Osteocyte (in vitro differentiated cells): ENCODE results near the gene CACNA2D1. TPM values are rescaled to one million over a fixed set of nuclear protein-coding genes. Genes with fewer than 3 reads are reported as not detected.

Experiments
- DNase-seq: peaks from one replicate; pipeline ENCODE4 v3.0.0; 2021; ENCODE audit warnings: mixed read lengths; ENCODE audit not compliant: unreplicated experiment; ENCODE audit errors: extremely low spot score
- H3K27ac Mint-ChIP-seq: one replicate; pipeline ENCODE4 v1.8.0; 2021; ENCODE audit warnings: mild to moderate bottlenecking, mixed read lengths; ENCODE audit not compliant: unreplicated experiment
- H3K27me3 Mint-ChIP-seq: one replicate; pipeline ENCODE4 v1.8.0; 2021; ENCODE audit warnings: mixed read lengths; ENCODE audit not compliant: unreplicated experiment
- H3K36me3 Mint-ChIP-seq: one replicate; pipeline ENCODE4 v1.8.0; 2021; ENCODE audit warnings: mixed read lengths; ENCODE audit not compliant: unreplicated experiment
- H3K4me1 Mint-ChIP-seq: one replicate; pipeline ENCODE4 v1.8.0; 2021; ENCODE audit warnings: mixed read lengths; ENCODE audit not compliant: unreplicated experiment
- H3K4me3 Mint-ChIP-seq: one replicate; pipeline ENCODE4 v1.8.0; 2021; ENCODE audit warnings: mild to moderate bottlenecking, moderate library complexity, mixed read lengths; ENCODE audit not compliant: unreplicated experiment
- H3K9me3 Mint-ChIP-seq: one replicate; pipeline ENCODE4 v1.8.0; 2021; ENCODE audit warnings: mixed read lengths; ENCODE audit not compliant: unreplicated experiment
- CTCF ChIP-seq: fragments of 200-600 bp; sonication (generic); IDR thresholded peaks from 2 replicates; pipeline ENCODE4 v1.5.0; 2021; ENCODE audit warnings: antibody characterized with exemption, mild to moderate bottlenecking, moderate library complexity
- total RNA-seq: library from RNA; stranded (reverse); gene quantifications from 2 replicates; pipeline ENCODE4 v1.2.1, GENCODE V29; 2021

CACNA2D1 gene
- total RNA-seq, 1 donor from 2014 or later: 24.3 TPM

- DNase-seq: no peak
- Mint-ChIP-seq H3K4me1 (no peaks in the 10 kb centered on the region), H3K27me3 (no peaks in the 10 kb centered on the region), H3K27ac (no peak overlapping the region), H3K36me3 (no peaks in the 10 kb centered on the region), H3K9me3 (no peaks in the 10 kb centered on the region), H3K4me3 (no peak overlapping the region)
- no peak for TF ChIP-seq CTCF
Measured at GRCh38 chr7:82200601-82201000, 243.0 kb downstream of the CACNA2D1 start.

GRCh38 chr7:82194016-82194643, 249.4 kb downstream of the CACNA2D1 start:
- H3K36me3 Mint-ChIP-seq: no peaks in the 10 kb centered on the region
- no peaks in the 10 kb centered on the region for H3K27me3 Mint-ChIP-seq
- no peak overlapping the region for H3K27ac Mint-ChIP-seq
- no peak overlapping the region for H3K4me3 Mint-ChIP-seq
- TF ChIP-seq CTCF: no peak
- no peak for DNase-seq
- H3K4me1 Mint-ChIP-seq: no peaks in the 10 kb centered on the region
- H3K9me3 Mint-ChIP-seq: no peaks in the 10 kb centered on the region

- DNase-seq: no peak
- no peaks in the 10 kb centered on the region for H3K36me3 Mint-ChIP-seq
- no peak for TF ChIP-seq CTCF
- H3K9me3 Mint-ChIP-seq: peaks cover 11% of the 10 kb centered on the region
- H3K4me1 Mint-ChIP-seq: peaks cover 3% of the 10 kb centered on the region
- no peaks in the 10 kb centered on the region for H3K27me3 Mint-ChIP-seq
- no peak overlapping the region for H3K4me3 Mint-ChIP-seq
- H3K27ac Mint-ChIP-seq: no peak overlapping the region
Measured at GRCh38 chr7:82188636-82189035, 254.9 kb downstream of the CACNA2D1 start.

GRCh38 chr7:82185443-82185842, 258.1 kb downstream of the CACNA2D1 start:
- H3K27me3 Mint-ChIP-seq: no peaks in the 10 kb centered on the region
- peaks cover 3% of the 10 kb centered on the region for H3K4me1 Mint-ChIP-seq
- no peak for DNase-seq
- peaks cover 11% of the 10 kb centered on the region for H3K9me3 Mint-ChIP-seq
- H3K36me3 Mint-ChIP-seq: no peaks in the 10 kb centered on the region
- no peak overlapping the region for H3K4me3 Mint-ChIP-seq
- no peak for TF ChIP-seq CTCF
- no peak overlapping the region for H3K27ac Mint-ChIP-seq

GRCh38 chr7:82183634-82184033, 259.9 kb downstream of the CACNA2D1 start:
- Mint-ChIP-seq H3K27me3 (no peaks in the 10 kb centered on the region), H3K4me1 (peaks cover 3% of the 10 kb centered on the region), H3K9me3 (peaks cover 7% of the 10 kb centered on the region), H3K27ac (no peak overlapping the region), H3K36me3 (no peaks in the 10 kb centered on the region), H3K4me3 (no peak overlapping the region)
- TF ChIP-seq CTCF: no peak
- no peak for DNase-seq
